Lower leg skin (tissue), 3 donors: Measurements from ENCODE around the gene SEC24C.

ENCODE experiments used
- POLR2A ChIP-seq, 2 donors: fragments of 450-650 bp; IDR thresholded peaks; one replicate each; pipeline ENCODE4 v1.6.1; 2016 to 2017; ENCODE audit warnings: antibody characterized with exemption in 2 of 2, mild to moderate bottlenecking in 1 of 2, moderate library complexity in 1 of 2
- TF ChIP-seq, protein P1 (sequence below), 3 donors: fragments of 450-650 bp; IDR thresholded peaks; one replicate each; pipeline ENCODE4 v1.5.1; 2016; ENCODE audit warnings: antibody characterized with exemption in 3 of 3, mild to moderate bottlenecking in 3 of 3, moderate library complexity in 2 of 3

DNA sequence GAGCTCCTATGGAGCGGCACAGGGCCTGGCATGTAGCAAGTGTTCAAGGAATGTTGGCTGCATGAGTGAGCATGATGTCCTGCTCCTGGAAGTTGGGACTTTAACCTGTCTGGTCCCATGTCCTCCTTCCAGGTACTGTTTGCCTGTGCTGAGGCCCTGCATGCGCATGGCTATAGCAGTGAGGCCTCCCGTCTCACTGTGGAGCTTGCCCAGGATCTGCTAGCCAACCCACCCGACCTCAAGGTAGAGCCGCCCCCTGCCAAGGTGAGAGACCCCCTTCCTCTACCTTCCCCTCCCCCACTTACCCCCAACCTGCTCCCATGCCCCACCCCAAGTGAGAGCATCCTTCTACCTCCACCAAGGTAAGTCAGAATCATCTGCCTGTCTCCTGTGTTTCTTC, 49.3 kb downstream of the SEC24C start:
- TF ChIP-seq POLR2A (IDR thresholded peaks at IDR 0.05) = no peak
- TF ChIP-seq, protein P1, sequence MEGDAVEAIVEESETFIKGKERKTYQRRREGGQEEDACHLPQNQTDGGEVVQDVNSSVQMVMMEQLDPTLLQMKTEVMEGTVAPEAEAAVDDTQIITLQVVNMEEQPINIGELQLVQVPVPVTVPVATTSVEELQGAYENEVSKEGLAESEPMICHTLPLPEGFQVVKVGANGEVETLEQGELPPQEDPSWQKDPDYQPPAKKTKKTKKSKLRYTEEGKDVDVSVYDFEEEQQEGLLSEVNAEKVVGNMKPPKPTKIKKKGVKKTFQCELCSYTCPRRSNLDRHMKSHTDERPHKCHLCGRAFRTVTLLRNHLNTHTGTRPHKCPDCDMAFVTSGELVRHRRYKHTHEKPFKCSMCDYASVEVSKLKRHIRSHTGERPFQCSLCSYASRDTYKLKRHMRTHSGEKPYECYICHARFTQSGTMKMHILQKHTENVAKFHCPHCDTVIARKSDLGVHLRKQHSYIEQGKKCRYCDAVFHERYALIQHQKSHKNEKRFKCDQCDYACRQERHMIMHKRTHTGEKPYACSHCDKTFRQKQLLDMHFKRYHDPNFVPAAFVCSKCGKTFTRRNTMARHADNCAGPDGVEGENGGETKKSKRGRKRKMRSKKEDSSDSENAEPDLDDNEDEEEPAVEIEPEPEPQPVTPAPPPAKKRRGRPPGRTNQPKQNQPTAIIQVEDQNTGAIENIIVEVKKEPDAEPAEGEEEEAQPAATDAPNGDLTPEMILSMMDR (IDR thresholded peaks at IDR 0.05) = no peak
